ENCODE data around the gene IL1RAPL1.
A peak's percentile ranks its signal among the peaks of the same experiment; 100 is the strongest.

IL1RAPL1 gene

DNA sequence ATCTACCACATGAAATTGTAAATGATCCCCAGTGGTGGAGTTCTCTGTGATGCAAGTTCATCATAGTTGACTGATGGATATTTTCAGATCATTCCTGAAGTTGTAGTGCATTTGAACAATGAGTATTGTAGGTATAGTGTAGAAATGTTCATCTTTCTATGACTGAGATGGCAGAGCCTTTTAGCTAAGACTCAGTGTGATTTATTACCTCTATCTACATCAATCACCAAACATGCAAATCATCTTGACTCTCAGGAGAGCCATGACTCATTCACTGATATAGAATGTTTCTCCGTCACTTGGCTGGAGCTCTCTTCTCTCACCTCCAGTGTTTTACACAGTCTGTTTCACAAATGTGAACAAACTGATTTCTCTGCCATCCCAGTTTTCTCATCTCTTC, 392.6 kb downstream of the IL1RAPL1 start:
- DNase-seq (ENCODE audit: low spot score): no peak

DNA sequence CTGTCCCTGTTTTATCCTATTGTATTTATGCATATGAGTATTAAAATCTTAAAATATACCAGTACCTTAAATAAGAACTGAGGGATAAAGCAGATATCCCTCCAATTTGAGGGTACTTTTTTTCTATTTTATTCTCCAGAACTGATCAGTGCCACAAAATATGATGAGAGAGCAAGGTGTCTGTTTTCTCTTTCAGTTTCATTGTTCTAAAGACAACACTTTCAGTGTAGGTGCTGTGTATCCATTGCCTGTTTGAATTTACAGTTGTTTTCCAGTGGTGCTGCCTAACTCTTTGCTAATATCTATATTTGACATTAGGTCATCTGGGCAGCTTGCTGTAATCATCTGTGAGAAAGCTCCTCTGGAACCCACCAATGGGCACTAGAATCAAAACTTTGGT, 394.7 kb downstream of the IL1RAPL1 start:
- no peak for DNase-seq (ENCODE audit: low spot score)

DNA sequence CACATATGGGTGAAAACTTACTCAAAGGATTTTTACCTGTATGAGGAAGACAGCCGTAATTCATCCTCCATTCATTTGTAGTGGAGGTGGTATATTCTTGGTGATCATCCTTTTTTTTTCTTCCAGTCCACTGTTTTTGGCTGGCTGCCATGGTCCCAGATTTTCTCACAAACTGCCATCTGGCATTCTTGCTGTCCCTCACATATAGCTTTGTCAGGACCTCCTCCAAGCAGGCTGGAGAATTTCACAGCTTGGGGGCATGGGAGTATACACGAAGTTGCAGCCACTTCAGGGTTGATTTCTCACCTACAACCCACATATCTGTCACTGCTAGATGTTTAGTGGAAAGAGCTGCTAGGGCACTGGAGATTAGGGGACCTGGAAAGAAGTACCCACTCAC, 401.0 kb downstream of the IL1RAPL1 start:
- no peak for DNase-seq (ENCODE audit: low spot score)

DNA sequence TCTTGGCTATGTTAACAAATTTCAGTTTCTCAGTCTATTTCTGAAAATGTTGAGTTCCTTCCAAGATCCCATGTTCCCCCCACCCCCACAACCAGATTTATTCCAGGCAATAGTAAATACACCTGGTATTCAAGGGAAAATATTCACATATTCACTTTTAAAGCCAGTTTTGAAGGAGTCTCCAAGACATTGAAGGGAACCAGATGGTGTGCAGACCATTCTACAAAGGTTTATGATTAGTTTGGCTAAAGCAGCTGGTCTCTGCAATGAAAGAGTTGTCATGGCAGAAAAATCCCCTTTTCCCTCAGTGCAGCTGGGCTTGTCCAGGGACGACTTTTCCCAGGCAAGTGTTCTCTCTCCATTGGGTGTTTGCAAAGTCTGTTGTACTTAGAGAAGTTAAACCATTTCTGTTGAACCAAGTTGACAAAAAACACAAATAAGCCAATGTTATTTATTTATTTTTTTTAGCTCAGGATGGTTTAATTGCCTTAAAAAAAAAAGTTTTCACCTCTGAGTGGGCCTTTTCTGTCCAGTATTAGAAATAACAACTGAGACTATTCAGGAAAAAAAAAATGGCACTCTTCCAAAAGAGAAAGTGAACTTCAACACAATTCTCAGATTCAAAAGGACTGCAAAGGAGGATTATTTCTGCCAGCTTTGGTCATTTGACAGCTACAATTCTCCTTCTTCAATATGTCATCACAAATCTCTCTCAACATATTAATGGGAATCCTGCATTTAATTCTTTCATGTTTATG, 410.6 kb downstream of the IL1RAPL1 start:
- no peak for DNase-seq (ENCODE audit: low spot score)

DNA sequence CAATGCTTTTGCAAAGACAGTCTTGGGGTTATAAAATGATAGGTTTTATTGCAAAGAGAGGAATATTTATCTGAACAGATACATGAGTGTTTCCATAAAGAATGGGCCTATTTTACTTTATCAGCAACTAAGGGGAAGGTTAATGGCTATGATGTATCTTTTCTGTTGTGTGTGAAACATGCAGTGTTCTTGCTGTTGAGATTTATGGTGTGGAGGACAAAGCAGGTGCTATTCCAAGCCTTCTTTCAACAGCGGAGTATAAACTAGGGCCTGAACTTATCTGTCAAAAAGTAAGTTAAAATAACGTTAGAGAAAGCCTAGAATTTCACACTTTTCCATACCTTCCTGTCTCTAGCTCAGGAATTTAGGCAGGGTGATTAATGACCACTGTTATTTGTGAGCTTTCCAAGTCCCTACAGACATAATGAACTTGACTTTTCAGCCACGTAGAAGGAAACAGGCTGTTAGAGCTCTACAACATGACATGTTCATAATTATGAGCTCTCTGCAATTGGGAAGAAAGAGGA, 411.4 kb downstream of the IL1RAPL1 start:
- DNase-seq (ENCODE audit: low spot score): no peak

DNA sequence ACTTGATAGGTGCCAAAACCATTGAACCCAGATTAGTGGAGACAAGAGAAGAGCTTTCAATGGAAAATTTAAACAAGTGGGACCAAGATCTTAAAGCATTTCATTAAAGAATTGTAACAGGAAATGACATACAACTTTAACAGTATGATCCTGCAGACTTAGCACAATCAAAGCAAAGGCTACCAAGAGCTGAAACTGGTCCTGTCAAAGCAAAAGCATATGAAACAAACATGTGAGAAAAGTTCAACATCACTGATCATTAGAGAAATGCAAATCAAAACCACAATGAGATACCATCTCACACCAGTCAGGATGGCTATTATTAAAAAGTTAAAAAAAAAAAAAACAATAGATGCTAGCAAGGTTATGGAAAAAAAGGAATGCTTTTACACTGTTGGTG, 425.6 kb downstream of the IL1RAPL1 start:
- no peak for DNase-seq (ENCODE audit: low spot score)

DNA sequence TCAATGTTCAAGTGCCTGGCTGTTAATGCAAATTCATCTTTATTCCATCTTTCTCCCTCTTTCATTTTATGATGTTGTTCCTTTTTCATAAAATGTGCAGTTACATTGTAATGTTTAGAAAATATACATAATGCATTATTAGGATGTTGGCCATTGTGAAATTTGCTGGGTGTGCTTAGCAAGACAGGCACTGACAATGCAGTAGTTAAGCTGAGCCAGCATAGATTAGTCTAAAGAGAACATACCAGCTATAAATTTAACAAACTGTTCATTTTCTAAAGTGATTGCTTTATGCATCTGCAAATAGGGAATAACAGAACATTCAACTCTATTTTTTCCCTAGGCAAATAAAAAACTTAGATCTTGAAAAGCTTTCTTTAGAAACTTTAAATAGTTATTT, 436.0 kb downstream of the IL1RAPL1 start:
- DNase-seq (ENCODE audit: low spot score): no peak

DNA sequence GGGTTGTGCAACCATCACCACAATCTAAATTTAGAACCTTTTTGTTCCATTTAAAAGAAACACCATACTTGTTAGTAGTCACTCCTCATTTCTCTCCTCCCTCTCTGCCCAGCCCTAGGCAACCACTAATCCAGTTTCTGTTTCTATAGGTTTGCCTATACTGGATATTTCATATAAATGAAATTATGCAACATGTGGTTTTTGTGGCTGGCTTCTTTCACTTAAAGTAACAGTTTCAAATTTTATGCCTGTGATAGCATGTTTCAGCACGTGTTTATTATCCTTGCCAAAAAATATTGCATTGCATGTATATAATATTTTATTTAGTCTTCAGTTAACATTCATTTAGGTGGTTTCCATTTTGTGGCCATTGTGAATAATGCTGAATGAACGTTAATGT, 437.6 kb downstream of the IL1RAPL1 start:
- DNase-seq (ENCODE audit: low spot score): no peak

DNA sequence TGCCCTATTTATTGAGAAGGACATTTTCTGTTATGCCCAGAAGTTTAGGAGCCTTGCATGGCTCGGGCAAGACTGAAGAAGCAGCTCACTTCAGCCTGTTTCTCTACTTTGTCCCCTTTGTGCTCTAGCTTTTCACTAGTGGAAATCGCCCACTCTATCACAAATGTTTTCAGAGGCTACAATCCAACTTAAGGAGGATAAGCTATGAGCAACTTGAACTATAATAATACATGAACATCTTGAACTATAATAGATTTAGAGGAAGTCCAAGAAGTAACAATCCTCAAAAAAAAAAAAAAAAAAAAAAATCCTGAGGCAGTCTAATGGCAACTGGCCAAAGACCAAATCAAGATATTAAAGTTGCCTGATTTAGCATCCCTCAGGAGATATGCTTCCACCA, 452.3 kb downstream of the IL1RAPL1 start:
- no peak for DNase-seq (ENCODE audit: low spot score)

DNA sequence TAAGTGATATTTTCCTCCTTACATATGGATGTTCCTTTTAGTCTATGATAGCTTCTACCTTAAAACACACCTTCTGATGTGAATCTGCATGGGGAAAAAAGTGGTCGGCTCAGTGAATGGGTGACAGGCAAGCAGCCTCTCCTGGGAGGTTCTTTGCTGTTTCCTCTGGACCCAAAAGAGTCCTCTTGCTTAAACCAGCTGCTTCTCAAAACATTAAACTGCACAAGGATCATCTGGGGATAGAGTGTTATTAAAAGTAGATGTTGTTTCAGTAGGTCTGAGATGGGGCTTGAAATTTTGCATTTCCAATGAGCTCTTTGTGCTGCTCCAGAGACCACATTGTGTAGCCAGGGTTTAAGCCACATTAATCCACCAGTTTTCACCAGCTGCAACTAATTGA, 452.9 kb downstream of the IL1RAPL1 start:
- DNase-seq (ENCODE audit: low spot score): no peak

DNA sequence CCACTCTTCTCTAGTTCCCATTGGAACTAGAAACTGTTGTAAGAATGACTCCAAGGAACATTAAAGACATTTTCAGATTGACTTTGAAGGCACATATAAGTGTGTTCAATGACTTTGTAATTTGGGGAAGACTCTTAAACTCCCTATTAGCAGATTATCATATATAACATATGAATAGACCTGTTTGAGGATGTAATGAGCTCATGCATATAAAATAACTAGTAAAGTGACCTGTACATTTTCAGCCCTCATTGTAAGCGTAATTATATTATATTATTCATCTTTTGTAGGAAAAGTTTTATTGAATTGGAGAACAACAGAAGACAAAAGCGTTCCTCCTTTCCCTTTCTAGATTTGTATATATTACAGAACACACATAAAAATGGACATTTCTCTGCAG, 455.1 kb downstream of the IL1RAPL1 start:
- no peak for DNase-seq (ENCODE audit: low spot score)

DNA sequence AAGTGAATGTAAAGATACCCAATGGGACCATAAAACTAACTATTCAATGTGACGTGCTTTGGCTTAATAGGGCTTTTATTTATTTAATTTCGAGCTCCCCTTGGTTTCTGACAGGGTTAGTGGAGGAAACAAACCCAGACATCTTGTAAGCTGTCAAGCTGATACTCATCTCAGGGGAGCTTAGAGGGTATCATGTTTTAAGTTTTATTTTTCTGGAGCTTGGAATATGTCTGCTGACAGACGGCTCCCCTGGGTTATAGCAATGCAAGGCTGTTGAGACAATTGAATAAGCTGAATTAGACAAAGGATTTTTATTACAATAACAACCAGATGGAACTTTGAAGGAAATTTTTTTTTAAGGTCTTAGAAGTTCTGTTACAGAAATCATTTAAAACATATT, 456.5 kb downstream of the IL1RAPL1 start:
- DNase-seq (ENCODE audit: low spot score): no peak

DNA sequence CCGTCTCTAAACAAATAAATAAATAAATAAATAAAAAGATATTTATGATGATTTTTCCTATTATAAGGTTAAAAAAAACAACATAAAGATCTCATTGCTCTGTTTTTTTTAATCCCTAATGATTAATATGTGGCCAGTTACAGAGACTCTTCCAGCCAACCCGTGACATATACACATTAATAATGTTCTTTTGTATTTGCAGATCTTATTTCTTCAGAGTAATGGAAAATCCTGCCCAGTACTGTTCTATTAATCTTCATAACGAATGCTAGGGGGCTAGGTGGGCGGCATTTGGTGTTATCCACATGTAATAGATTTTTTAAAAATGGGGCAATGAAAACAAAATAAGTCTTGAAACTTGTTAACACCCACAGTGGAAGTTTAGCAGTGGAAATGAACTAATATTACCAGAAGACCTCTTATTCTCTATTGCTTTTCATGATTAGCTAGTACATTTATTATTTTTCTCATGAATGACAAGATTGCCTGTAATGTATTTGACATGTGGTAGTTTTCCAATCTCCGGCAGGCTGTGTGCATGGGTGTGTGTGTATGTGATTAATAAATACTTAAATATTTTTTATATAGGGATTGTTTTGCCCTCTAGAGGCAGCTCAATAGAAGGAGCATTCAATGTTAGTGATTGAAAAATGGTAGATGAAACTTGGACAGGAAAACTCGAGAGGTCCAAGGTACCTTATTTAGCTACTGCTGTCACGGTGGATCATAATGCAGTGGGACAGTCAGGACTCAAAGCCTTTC, 457.4 kb downstream of the IL1RAPL1 start:
- no peak for DNase-seq (ENCODE audit: low spot score)

DNA sequence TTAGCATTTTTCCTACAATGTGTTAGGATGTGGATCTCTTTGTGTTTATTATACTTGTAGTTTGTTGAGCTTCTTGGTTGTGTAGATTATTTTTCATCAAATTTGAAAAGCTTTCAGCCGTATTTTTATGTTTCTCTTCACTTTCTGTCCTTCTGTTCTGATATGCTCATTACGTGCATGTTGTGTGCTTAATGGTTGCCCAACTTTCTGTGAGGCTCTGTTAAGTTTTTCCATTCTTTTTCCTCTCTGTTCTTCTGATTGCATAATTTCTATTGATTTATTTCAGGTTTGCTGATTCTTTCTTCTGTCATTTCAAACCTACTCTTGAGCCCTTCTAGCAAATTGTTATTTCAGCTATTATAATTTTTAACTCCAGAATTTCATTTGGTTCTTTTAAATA, 478.2 kb downstream of the IL1RAPL1 start:
- no peak for DNase-seq (ENCODE audit: low spot score)

DNA sequence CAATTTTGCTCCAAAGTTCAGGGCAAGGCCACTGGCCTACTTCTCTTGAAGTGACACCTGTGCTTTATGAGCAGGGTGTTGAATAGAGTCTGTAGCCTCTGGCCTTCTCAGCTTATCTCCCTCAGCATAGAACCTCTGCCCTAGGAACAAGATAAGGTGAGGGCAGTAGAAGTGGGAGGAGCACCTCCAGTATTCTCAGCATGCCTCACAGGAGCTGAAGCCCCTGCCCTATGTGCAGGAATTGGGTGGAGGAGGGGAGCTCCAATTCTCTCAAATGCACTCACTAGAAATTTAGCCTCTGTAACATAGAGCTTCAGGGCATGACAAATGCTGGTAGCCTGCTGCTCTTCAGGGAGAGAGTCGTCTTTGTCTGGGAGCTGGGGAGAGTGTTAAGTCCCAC, 479.3 kb downstream of the IL1RAPL1 start:
- DNase-seq (ENCODE audit: low spot score): no peak

DNA sequence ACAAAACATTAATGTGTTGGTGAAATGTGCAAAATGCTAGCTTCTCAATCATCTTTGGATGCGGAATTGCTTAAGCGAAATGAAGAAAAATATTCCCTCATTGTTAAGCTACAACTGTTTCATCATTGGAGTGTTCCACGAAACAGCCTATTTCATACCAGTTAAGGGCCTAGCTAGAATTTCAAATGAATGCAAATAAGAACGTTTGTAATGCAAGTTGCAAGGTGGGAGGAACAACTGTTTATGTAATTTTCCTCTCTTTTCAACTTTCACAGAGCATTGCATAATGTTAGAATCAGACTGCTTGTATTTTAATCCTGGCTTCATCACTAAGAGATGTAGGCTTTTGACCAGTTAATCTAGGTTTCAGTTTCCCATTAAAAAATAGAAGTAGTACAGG, 480.1 kb downstream of the IL1RAPL1 start:
- DNase-seq (ENCODE audit: low spot score): peak; percentile 11

DNA sequence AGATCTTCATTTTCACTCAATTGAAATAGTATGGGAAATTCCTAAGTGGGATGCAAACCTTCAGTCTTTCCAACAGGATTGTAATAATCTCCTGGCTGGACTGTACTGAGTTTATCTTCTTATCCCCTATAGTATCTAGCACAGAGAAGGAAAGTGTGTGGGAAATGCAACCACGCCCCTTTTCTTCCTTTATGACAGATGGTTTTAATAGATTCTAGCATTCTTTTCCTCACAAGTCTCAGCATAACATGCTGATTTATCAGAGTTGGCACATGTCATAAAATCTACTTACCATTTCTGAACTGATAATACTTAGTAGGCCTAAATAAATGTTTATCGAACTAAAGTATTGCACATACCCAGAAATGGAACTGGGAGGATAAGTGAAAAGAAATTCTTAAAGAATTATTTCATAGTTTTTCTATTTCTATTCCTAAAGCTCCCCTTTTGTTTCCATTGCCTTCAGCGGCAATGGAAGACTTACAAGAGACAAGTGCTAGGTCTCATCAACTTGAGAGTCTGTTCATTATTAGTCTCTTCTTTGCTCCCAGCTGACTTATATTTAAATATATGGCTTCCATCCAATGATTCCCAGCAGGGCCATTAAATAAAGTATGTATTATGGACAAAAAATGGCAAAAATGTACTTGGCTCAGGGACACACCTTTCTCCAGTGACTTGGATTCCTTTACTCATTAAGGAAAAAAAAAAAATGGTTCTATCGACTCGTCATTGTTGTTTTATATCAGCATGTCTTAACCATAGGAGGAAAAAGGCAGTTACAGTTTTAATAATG, 484.5 kb downstream of the IL1RAPL1 start:
- DNase-seq (ENCODE audit: low spot score): no peak

DNA sequence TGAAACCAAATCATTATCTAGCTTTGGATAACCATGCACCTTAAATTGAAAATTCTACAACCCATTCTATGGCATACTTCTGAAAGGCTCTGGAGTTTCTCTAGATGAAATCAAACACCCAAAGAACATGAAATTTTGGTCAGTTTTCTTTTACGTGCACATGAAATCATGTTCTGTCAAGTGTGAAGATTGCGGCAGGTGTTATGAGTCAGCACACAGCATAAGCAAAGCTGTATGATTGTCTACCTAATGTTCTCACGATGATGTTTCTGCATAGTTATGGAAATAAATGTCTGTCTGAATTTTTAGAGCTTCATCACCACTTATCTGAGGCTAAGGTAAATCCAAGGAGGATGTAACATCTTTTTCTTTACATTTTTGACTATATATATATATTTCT, 495.3 kb downstream of the IL1RAPL1 start:
- DNase-seq (ENCODE audit: low spot score): no peak

DNA sequence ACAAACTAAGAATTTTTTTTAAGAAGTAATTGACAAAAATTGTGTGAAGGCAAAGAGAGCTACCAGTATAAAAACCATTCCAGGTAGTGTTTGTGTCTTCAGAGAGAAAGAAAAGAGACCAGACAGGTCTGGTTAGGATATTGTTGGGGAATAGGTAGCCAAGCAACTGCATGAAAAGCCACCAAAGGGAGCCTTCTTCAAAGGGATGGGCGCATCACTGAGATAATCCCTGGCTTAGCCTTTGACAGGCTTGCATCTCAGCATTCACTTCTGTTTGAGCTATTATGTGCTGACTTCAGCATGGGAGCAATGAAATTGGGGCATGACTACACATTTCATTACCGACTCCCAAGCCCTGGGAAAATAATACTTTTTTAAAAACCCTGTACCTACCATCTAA, 496.6 kb downstream of the IL1RAPL1 start:
- DNase-seq (ENCODE audit: low spot score): no peak

DNA sequence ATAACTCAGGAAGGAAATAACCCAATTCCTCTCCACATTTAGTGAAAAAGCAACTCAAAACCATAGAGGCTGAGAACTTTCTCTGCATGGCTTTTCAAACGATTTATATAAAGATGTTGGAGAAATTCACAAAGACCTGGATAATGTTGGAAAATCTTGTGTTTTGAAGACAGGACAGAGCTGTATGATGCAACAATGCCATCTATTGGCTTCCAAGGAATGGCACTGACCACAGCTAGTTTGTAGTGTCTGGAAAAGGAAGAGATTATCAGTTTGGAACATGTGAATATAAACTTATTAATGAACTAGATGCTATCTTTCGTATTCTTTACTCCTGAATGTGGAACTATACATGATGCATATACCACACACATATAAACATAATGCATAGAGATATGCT, 503.6 kb downstream of the IL1RAPL1 start:
- DNase-seq (ENCODE audit: low spot score): peak; percentile 43

DNA sequence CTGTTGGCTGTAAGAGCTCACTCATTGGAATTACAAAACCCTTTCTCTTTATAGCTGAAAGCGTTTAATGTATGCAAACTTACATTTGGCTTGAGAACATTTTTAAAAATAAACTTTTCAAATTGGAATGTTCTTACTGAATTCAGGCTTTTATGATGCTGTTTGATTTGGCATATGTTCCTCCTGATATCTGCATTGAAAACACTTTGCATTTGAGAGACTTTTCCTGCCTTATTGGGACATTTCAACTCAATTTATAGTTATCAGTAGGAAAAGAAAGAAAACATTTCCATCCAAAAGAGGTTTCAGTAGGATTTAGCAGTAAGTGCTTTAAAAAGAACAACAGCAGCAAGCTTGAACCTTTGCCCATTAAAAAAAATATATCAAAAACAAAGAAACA, 520.0 kb downstream of the IL1RAPL1 start:
- DNase-seq (ENCODE audit: low spot score): no peak

DNA sequence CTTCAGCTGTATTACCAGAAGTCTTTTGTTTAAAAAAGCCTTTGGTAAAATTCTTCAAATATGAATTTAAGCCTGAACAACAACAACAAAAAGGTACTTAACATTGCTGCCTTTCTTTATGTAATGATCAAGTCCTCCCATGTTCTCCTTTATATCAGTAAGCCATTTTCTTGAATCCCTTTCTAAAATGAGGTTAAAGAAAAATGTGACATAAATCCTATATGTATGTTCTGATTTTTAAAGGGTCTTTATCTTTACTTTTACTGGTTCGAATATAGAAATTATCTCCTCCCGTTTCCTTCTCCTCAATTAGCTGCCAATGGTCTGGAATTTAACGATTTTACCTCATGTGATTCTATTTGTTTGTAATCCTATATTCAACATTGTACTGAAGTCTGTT, 522.8 kb downstream of the IL1RAPL1 start:
- DNase-seq (ENCODE audit: low spot score): no peak

DNA sequence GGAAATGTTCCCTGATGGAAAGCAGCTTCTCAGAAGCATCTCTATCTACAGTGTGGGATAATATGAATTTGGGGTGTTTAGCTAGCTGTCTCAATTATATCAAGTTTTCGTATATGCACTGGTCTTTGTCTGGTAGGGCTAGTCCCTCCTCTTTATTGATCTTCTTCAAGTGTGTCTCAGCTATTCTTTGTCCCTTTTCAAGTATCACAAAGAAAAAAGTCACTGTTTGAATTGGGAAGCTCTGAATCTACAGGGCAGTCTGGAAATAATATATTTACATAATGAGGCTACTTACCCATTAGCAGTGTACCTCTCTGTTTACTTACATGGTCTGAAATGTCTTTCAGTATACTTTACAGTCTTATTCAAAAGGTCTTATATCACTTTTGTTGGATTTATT, 526.0 kb downstream of the IL1RAPL1 start:
- no peak for DNase-seq (ENCODE audit: low spot score)

All from putamen (tissue), 1 donor.